IPS-20b (cell line): ENCODE data around the gene RAD21L1.

Experiments
- H3K27ac ChIP-seq: one replicate; pipeline ENCODE4 v1.5.1; 2013; ENCODE audit warnings: low read length
- H3K27me3 ChIP-seq: 2 replicates; pipeline ENCODE4 v1.6.1; 2013; ENCODE audit warnings: mild to moderate bottlenecking, low read length, inconsistent platforms; ENCODE audit not compliant: insufficient read depth
- H3K36me3 ChIP-seq: 2 replicates; pipeline ENCODE4 v1.6.1; 2013; ENCODE audit warnings: low read depth, mild to moderate bottlenecking, inconsistent platforms, low read length, moderate library complexity; ENCODE audit not compliant: insufficient read depth
- H3K4me1 ChIP-seq: 2 replicates; pipeline ENCODE4 v1.6.1; 2013; ENCODE audit warnings: mild to moderate bottlenecking, control low read depth, inconsistent platforms, low read length, moderate library complexity; ENCODE audit not compliant: insufficient read depth
- H3K4me3 ChIP-seq: 2 replicates; pipeline ENCODE4 v1.5.1; 2013; ENCODE audit warnings: mild to moderate bottlenecking, low read length, inconsistent platforms
- H3K9ac ChIP-seq: 2 replicates; pipeline ENCODE4 v1.6.1; 2013; ENCODE audit warnings: low read depth, mild to moderate bottlenecking, inconsistent platforms, low read length, moderate library complexity
- H3K9me3 ChIP-seq: 2 replicates; pipeline ENCODE4 v1.6.1; 2013; ENCODE audit warnings: mild to moderate bottlenecking, low read depth, low read length, inconsistent platforms; ENCODE audit not compliant: insufficient read depth

Gene RAD21L1

GRCh38 chr20:1186367-1186991 lies 39.4 kb upstream of the RAD21L1 start:
- Histone ChIP-seq H3K27me3 (peaks cover 63% of the 10 kb centered on the region), H3K4me1 (peaks cover 8% of the 10 kb centered on the region; the same call in 1 of the 2 replicates), H3K4me3 (peak overlapping the region; percentile 60; the same call in 1 of the 2 replicates), H3K36me3 (no peaks in the 10 kb centered on the region), H3K27ac (no peak overlapping the region), H3K9ac (no peak overlapping the region), H3K9me3 (no peaks in the 10 kb centered on the region)

GRCh38 chr20:1187605-1188171 lies 38.2 kb upstream of the RAD21L1 start:
- Histone ChIP-seq H3K4me1 (peaks cover 8% of the 10 kb centered on the region; the same call in 1 of the 2 replicates), H3K27me3 (peaks cover 54% of the 10 kb centered on the region), H3K9ac (no peak overlapping the region), H3K4me3 (no peak overlapping the region), H3K9me3 (no peaks in the 10 kb centered on the region), H3K36me3 (no peaks in the 10 kb centered on the region), H3K27ac (no peak overlapping the region)

GRCh38 chr20:1188347-1188746 lies 37.5 kb upstream of the RAD21L1 start:
- Histone ChIP-seq H3K9me3 (no peaks in the 10 kb centered on the region), H3K27ac (no peak overlapping the region), H3K36me3 (no peaks in the 10 kb centered on the region), H3K4me3 (no peak overlapping the region), H3K27me3 (peaks cover 48% of the 10 kb centered on the region), H3K4me1 (peaks cover 8% of the 10 kb centered on the region; the same call in 1 of the 2 replicates), H3K9ac (no peak overlapping the region)

- no peak overlapping the region for H3K27ac ChIP-seq
- H3K27me3 ChIP-seq: peaks cover 33% of the 10 kb centered on the region
- H3K36me3 ChIP-seq: no peaks in the 10 kb centered on the region
- peaks cover 8% of the 10 kb centered on the region; the same call in 1 of the 2 replicates for H3K4me1 ChIP-seq
- no peaks in the 10 kb centered on the region for H3K9me3 ChIP-seq
- H3K4me3 ChIP-seq: no peak overlapping the region
- no peak overlapping the region for H3K9ac ChIP-seq
Measured at GRCh38 chr20:1189827-1190226, 36.0 kb upstream of the RAD21L1 start.

- peaks cover 30% of the 10 kb centered on the region for H3K27me3 ChIP-seq
- H3K4me3 ChIP-seq: no peak overlapping the region
- no peak overlapping the region for H3K27ac ChIP-seq
- H3K36me3 ChIP-seq: no peaks in the 10 kb centered on the region
- H3K4me1 ChIP-seq: peaks cover 8% of the 10 kb centered on the region; the same call in 1 of the 2 replicates
- H3K9me3 ChIP-seq: no peaks in the 10 kb centered on the region
- no peak overlapping the region for H3K9ac ChIP-seq
Measured at GRCh38 chr20:1190847-1191246, 35.0 kb upstream of the RAD21L1 start.

- H3K4me3 ChIP-seq: no peak overlapping the region
- no peak overlapping the region for H3K9ac ChIP-seq
- H3K9me3 ChIP-seq: no peaks in the 10 kb centered on the region
- peaks cover 8% of the 10 kb centered on the region; the same call in 1 of the 2 replicates for H3K4me1 ChIP-seq
- H3K27ac ChIP-seq: no peak overlapping the region
- H3K27me3 ChIP-seq: peaks cover 25% of the 10 kb centered on the region
- no peaks in the 10 kb centered on the region for H3K36me3 ChIP-seq
Measured at GRCh38 chr20:1191299-1191698, 34.5 kb upstream of the RAD21L1 start.

GRCh38 chr20:1195226-1195625 lies 30.6 kb upstream of the RAD21L1 start:
- no peaks in the 10 kb centered on the region for H3K36me3 ChIP-seq
- no peaks in the 10 kb centered on the region for H3K4me1 ChIP-seq
- H3K27me3 ChIP-seq: peaks cover 16% of the 10 kb centered on the region; the same call in 1 of the 2 replicates
- H3K9ac ChIP-seq: no peak overlapping the region
- H3K27ac ChIP-seq: no peak overlapping the region
- no peaks in the 10 kb centered on the region for H3K9me3 ChIP-seq
- H3K4me3 ChIP-seq: no peak overlapping the region

- H3K9ac ChIP-seq: no peak overlapping the region
- no peaks in the 10 kb centered on the region for H3K36me3 ChIP-seq
- no peak overlapping the region for H3K27ac ChIP-seq
- no peaks in the 10 kb centered on the region for H3K4me1 ChIP-seq
- H3K27me3 ChIP-seq: peaks cover 7% of the 10 kb centered on the region; the same call in 1 of the 2 replicates
- no peaks in the 10 kb centered on the region for H3K9me3 ChIP-seq
- no peak overlapping the region for H3K4me3 ChIP-seq
Measured at GRCh38 chr20:1196634-1197033, 29.2 kb upstream of the RAD21L1 start.

- H3K27ac ChIP-seq: no peak overlapping the region
- no peak overlapping the region for H3K4me3 ChIP-seq
Measured at GRCh38 chr20:1197801-1198200, 28.0 kb upstream of the RAD21L1 start.

GRCh38 chr20:1198751-1199150 lies 27.1 kb upstream of the RAD21L1 start:
- H3K27ac ChIP-seq: no peak overlapping the region
- no peak overlapping the region for H3K9ac ChIP-seq
- H3K4me1 ChIP-seq: no peaks in the 10 kb centered on the region; the same call in 1 of the 2 replicates
- peaks cover 7% of the 10 kb centered on the region; the same call in 1 of the 2 replicates for H3K27me3 ChIP-seq
- no peaks in the 10 kb centered on the region for H3K36me3 ChIP-seq
- H3K9me3 ChIP-seq: no peaks in the 10 kb centered on the region
- H3K4me3 ChIP-seq: no peak overlapping the region

More at GRCh38 chr20:1197801-1198200, 28.0 kb upstream of the RAD21L1 start:
- peaks cover 7% of the 10 kb centered on the region; the same call in 1 of the 2 replicates for H3K27me3 ChIP-seq
- no peak overlapping the region for H3K9ac ChIP-seq
- H3K4me1 ChIP-seq: no peaks in the 10 kb centered on the region; the same call in 1 of the 2 replicates
- no peaks in the 10 kb centered on the region for H3K9me3 ChIP-seq
- H3K36me3 ChIP-seq: no peaks in the 10 kb centered on the region

- no peak overlapping the region for H3K4me3 ChIP-seq
- H3K9ac ChIP-seq: no peak overlapping the region
- H3K27me3 ChIP-seq: peaks cover 7% of the 10 kb centered on the region; the same call in 1 of the 2 replicates
- H3K27ac ChIP-seq: no peak overlapping the region
- H3K9me3 ChIP-seq: no peaks in the 10 kb centered on the region
- H3K36me3 ChIP-seq: no peaks in the 10 kb centered on the region
- no peaks in the 10 kb centered on the region; the same call in 1 of the 2 replicates for H3K4me1 ChIP-seq
Measured at GRCh38 chr20:1199212-1199873, 26.5 kb upstream of the RAD21L1 start.
